ENCODE measurements around the gene ZBED2.
A peak's percentile ranks its signal among the peaks of the same experiment; 100 is the strongest.

Gene ZBED2

GRCh38 chr3:111588527-111588926 is 6.6 kb downstream of the ZBED2 start:
- no peaks in the 10 kb centered on the region for H3K9me3 ChIP-seq (ENCODE audit: control insufficient read depth, low read length)
- no peak overlapping the region for H3K9ac ChIP-seq (ENCODE audit: low read length)
- no peaks in the 10 kb centered on the region for H3K4me1 ChIP-seq (ENCODE audit: control insufficient read depth, insufficient read depth, low read length)
- H3K27me3 ChIP-seq (replicated peaks; ENCODE audit: control insufficient read depth, insufficient read depth, low read length) = no peaks in the 10 kb centered on the region
- no peaks in the 10 kb centered on the region for H3K36me3 ChIP-seq (ENCODE audit: control insufficient read depth, insufficient read depth, low read length, severe bottlenecking)
- H3K4me3 ChIP-seq (ENCODE audit: low read length) = no peak overlapping the region
- DNase-seq (ENCODE audit: low read depth) = no peak

GRCh38 chr3:111585217-111585616 is 9.9 kb downstream of the ZBED2 start:
- Histone ChIP-seq H3K36me3 (ENCODE audit: control insufficient read depth, insufficient read depth, low read length, severe bottlenecking) (no peaks in the 10 kb centered on the region), H3K9ac (ENCODE audit: low read length) (no peak overlapping the region), H3K27me3 (replicated peaks; ENCODE audit: control insufficient read depth, insufficient read depth, low read length) (no peaks in the 10 kb centered on the region), H3K4me1 (ENCODE audit: control insufficient read depth, insufficient read depth, low read length) (no peaks in the 10 kb centered on the region), H3K4me3 (ENCODE audit: low read length) (no peak overlapping the region), H3K9me3 (ENCODE audit: control insufficient read depth, low read length) (no peaks in the 10 kb centered on the region)
- no peak for DNase-seq (ENCODE audit: low read depth)

- Histone ChIP-seq H3K27me3 (replicated peaks; ENCODE audit: control insufficient read depth, insufficient read depth, low read length) (no peaks in the 10 kb centered on the region), H3K36me3 (ENCODE audit: control insufficient read depth, insufficient read depth, low read length, severe bottlenecking) (no peaks in the 10 kb centered on the region), H3K9ac (ENCODE audit: low read length) (no peak overlapping the region), H3K4me1 (ENCODE audit: control insufficient read depth, insufficient read depth, low read length) (no peaks in the 10 kb centered on the region), H3K4me3 (ENCODE audit: low read length) (no peak overlapping the region), H3K9me3 (ENCODE audit: control insufficient read depth, low read length) (no peaks in the 10 kb centered on the region)
- DNase-seq (ENCODE audit: low read depth) = no peak
These were observed 10.4 kb downstream of the ZBED2 start for GRCh38 chr3:111584744-111585143.

GRCh38 chr3:111582120-111582474 is 13.0 kb downstream of the ZBED2 start:
- Histone ChIP-seq H3K9ac (ENCODE audit: low read length) (no peak overlapping the region), H3K27me3 (replicated peaks; ENCODE audit: control insufficient read depth, insufficient read depth, low read length) (no peaks in the 10 kb centered on the region), H3K4me1 (ENCODE audit: control insufficient read depth, insufficient read depth, low read length) (no peaks in the 10 kb centered on the region), H3K9me3 (ENCODE audit: control insufficient read depth, low read length) (no peaks in the 10 kb centered on the region), H3K36me3 (ENCODE audit: control insufficient read depth, insufficient read depth, low read length, severe bottlenecking) (no peaks in the 10 kb centered on the region), H3K4me3 (ENCODE audit: low read length) (no peak overlapping the region)
- peak; percentile 80 for DNase-seq (ENCODE audit: low read depth)

GRCh38 chr3:111581403-111582119 is 13.6 kb downstream of the ZBED2 start:
- no peak overlapping the region for H3K4me3 ChIP-seq (ENCODE audit: low read length)
- no peaks in the 10 kb centered on the region for H3K36me3 ChIP-seq (ENCODE audit: control insufficient read depth, insufficient read depth, low read length, severe bottlenecking)
- no peaks in the 10 kb centered on the region for H3K27me3 ChIP-seq (replicated peaks; ENCODE audit: control insufficient read depth, insufficient read depth, low read length)
- DNase-seq (ENCODE audit: low read depth) = no peak
- H3K4me1 ChIP-seq (ENCODE audit: control insufficient read depth, insufficient read depth, low read length) = no peaks in the 10 kb centered on the region
- no peaks in the 10 kb centered on the region for H3K9me3 ChIP-seq (ENCODE audit: control insufficient read depth, low read length)
- H3K9ac ChIP-seq (ENCODE audit: low read length) = no peak overlapping the region

GRCh38 chr3:111579495-111579894 is 15.7 kb downstream of the ZBED2 start:
- Histone ChIP-seq H3K9me3 (ENCODE audit: control insufficient read depth, low read length) (no peaks in the 10 kb centered on the region), H3K36me3 (ENCODE audit: control insufficient read depth, insufficient read depth, low read length, severe bottlenecking) (no peaks in the 10 kb centered on the region), H3K27me3 (replicated peaks; ENCODE audit: control insufficient read depth, insufficient read depth, low read length) (no peaks in the 10 kb centered on the region), H3K4me1 (ENCODE audit: control insufficient read depth, insufficient read depth, low read length) (no peaks in the 10 kb centered on the region), H3K4me3 (ENCODE audit: low read length) (no peak overlapping the region), H3K9ac (ENCODE audit: low read length) (no peak overlapping the region)
- no peak for DNase-seq (ENCODE audit: low read depth)

GRCh38 chr3:111578867-111579266 is 16.3 kb downstream of the ZBED2 start:
- no peak for DNase-seq (ENCODE audit: low read depth)
- H3K9me3 ChIP-seq (ENCODE audit: control insufficient read depth, low read length) = no peaks in the 10 kb centered on the region
- no peaks in the 10 kb centered on the region for H3K27me3 ChIP-seq (replicated peaks; ENCODE audit: control insufficient read depth, insufficient read depth, low read length)
- H3K4me3 ChIP-seq (ENCODE audit: low read length) = no peak overlapping the region
- H3K36me3 ChIP-seq (ENCODE audit: control insufficient read depth, insufficient read depth, low read length, severe bottlenecking) = no peaks in the 10 kb centered on the region
- H3K9ac ChIP-seq (ENCODE audit: low read length) = no peak overlapping the region
- H3K4me1 ChIP-seq (ENCODE audit: control insufficient read depth, insufficient read depth, low read length) = no peaks in the 10 kb centered on the region

GRCh38 chr3:111577798-111578685 is 17.1 kb downstream of the ZBED2 start:
- Histone ChIP-seq H3K9ac (ENCODE audit: low read length) (no peak overlapping the region), H3K36me3 (ENCODE audit: control insufficient read depth, insufficient read depth, low read length, severe bottlenecking) (no peaks in the 10 kb centered on the region), H3K4me3 (ENCODE audit: low read length) (no peak overlapping the region), H3K9me3 (ENCODE audit: control insufficient read depth, low read length) (no peaks in the 10 kb centered on the region), H3K4me1 (ENCODE audit: control insufficient read depth, insufficient read depth, low read length) (no peaks in the 10 kb centered on the region), H3K27me3 (replicated peaks; ENCODE audit: control insufficient read depth, insufficient read depth, low read length) (no peaks in the 10 kb centered on the region)
- DNase-seq (ENCODE audit: low read depth) = peak; percentile 81

GRCh38 chr3:111577113-111577512 is 18.0 kb downstream of the ZBED2 start:
- H3K27me3 ChIP-seq (replicated peaks; ENCODE audit: control insufficient read depth, insufficient read depth, low read length) = no peaks in the 10 kb centered on the region
- DNase-seq (ENCODE audit: low read depth) = no peak
- no peaks in the 10 kb centered on the region for H3K9me3 ChIP-seq (ENCODE audit: control insufficient read depth, low read length)
- no peaks in the 10 kb centered on the region for H3K4me1 ChIP-seq (ENCODE audit: control insufficient read depth, insufficient read depth, low read length)
- H3K4me3 ChIP-seq (ENCODE audit: low read length) = no peak overlapping the region
- no peaks in the 10 kb centered on the region for H3K36me3 ChIP-seq (ENCODE audit: control insufficient read depth, insufficient read depth, low read length, severe bottlenecking)
- H3K9ac ChIP-seq (ENCODE audit: low read length) = no peak overlapping the region

- Histone ChIP-seq H3K9ac (ENCODE audit: low read length) (no peak overlapping the region), H3K36me3 (ENCODE audit: control insufficient read depth, insufficient read depth, low read length, severe bottlenecking) (no peaks in the 10 kb centered on the region), H3K4me1 (ENCODE audit: control insufficient read depth, insufficient read depth, low read length) (no peaks in the 10 kb centered on the region), H3K9me3 (ENCODE audit: control insufficient read depth, low read length) (no peaks in the 10 kb centered on the region), H3K27me3 (replicated peaks; ENCODE audit: control insufficient read depth, insufficient read depth, low read length) (no peaks in the 10 kb centered on the region), H3K4me3 (ENCODE audit: low read length) (no peak overlapping the region)
- no peak for DNase-seq (ENCODE audit: low read depth)
These were observed 23.2 kb downstream of the ZBED2 start for GRCh38 chr3:111571907-111572460.

GRCh38 chr3:111571282-111571681 is 23.9 kb downstream of the ZBED2 start:
- DNase-seq (ENCODE audit: low read depth) = no peak
- H3K9ac ChIP-seq (ENCODE audit: low read length) = no peak overlapping the region
- H3K9me3 ChIP-seq (ENCODE audit: control insufficient read depth, low read length) = no peaks in the 10 kb centered on the region
- H3K4me1 ChIP-seq (ENCODE audit: control insufficient read depth, insufficient read depth, low read length) = no peaks in the 10 kb centered on the region
- H3K4me3 ChIP-seq (ENCODE audit: low read length) = no peak overlapping the region
- no peaks in the 10 kb centered on the region for H3K27me3 ChIP-seq (replicated peaks; ENCODE audit: control insufficient read depth, insufficient read depth, low read length)
- no peaks in the 10 kb centered on the region for H3K36me3 ChIP-seq (ENCODE audit: control insufficient read depth, insufficient read depth, low read length, severe bottlenecking)
